ENCODE results near the gene DDC.

DNA sequence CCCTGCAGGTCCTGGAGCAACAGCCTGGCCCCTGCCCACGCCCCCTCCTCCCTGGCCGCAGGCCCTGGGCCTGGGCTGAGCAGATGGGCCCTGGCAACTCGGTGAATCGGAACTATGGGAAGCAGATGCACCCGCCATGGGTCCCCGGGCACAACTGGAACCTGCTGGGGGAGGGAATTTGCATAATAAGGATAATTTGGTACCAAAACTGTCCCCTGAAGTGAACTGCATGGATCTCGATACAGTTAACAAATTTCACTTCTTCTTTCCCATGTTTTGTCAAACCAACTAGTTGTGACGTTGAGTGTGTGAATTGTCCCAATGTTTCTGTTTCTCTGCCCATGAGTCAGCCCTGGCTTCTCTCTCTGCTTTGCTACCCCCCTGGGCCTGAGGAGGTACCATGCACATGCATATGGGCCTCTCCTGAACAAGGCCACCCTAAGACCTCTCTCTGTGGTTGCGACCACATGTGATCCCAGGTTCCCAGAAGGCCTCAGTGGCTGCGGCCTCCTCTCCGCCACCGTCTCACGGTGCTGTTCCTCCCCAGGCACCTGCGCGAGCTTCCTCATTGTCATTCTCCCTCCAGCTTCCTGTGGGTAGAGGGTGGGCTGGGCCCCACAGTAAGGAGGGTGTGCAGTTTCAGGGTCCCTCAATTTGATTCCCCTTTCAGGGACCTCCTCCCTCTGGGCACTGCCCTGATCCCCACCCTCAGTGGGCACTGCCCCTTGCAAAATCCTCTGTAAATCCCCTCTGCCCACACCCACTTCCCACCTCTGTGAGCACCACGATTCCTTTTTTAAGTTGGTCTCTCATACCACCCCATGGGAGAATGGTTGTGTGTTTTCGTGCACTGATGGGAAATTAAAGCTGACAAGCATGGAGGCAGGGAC lies 155.1 kb downstream of the DDC start:
- TF ChIP-seq, protein P1, sequence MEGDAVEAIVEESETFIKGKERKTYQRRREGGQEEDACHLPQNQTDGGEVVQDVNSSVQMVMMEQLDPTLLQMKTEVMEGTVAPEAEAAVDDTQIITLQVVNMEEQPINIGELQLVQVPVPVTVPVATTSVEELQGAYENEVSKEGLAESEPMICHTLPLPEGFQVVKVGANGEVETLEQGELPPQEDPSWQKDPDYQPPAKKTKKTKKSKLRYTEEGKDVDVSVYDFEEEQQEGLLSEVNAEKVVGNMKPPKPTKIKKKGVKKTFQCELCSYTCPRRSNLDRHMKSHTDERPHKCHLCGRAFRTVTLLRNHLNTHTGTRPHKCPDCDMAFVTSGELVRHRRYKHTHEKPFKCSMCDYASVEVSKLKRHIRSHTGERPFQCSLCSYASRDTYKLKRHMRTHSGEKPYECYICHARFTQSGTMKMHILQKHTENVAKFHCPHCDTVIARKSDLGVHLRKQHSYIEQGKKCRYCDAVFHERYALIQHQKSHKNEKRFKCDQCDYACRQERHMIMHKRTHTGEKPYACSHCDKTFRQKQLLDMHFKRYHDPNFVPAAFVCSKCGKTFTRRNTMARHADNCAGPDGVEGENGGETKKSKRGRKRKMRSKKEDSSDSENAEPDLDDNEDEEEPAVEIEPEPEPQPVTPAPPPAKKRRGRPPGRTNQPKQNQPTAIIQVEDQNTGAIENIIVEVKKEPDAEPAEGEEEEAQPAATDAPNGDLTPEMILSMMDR (conservative IDR thresholded peaks at IDR 0.05): no peak
- TF ChIP-seq EZH2 (IDR thresholded peaks at IDR 0.05; ENCODE audit: low read depth): no peak

All from PC-9 (cell line).